Pancreas (tissue), 10 donors: ENCODE results near the gene EZH1. TPM values are rescaled to one million over a fixed set of nuclear protein-coding genes. Genes with fewer than 3 reads are reported as not detected.

Source experiments
- ATAC-seq, 4 donors: fragments of 200-7000 bp; cut with Tn5 transposase; one replicate each; pipeline versions ENCODE4 v1.8.0 to v1.9.1; 2020; ENCODE audit warnings: mild to moderate bottlenecking in 4 of 4, moderate library complexity in 4 of 4
- DNase-seq, 6 donors: peaks; one replicate each; pipeline ENCODE4 v3.0.0-alpha.2; 2020
- FAIRE-seq: peaks from 2 replicates; lab custom pipeline; 2012; peaks lifted over from hg19 to GRCh38; lab: Jason Lieb, UNC
- H3K27ac ChIP-seq, 4 donors: fragments of 200-600 bp; sonication (generic); 1 replicate in 3 of 4; 2 replicates in 1 of 4; pipeline versions ENCODE4 v1.5.0 to v1.8.0; 2020
- H3K27me3 ChIP-seq, 4 donors: fragments of 200-600 bp; one replicate each; pipeline ENCODE4 v1.8.0; 2021
- H3K36me3 ChIP-seq, 3 donors: fragments of 200-600 bp; sonication (generic) in 1 of 3; one replicate each; pipeline versions ENCODE4 v1.5.0 to v1.8.0; 2020 to 2021
- H3K4me1 ChIP-seq, 3 donors: fragments of 200-600 bp; one replicate each; pipeline ENCODE4 v1.8.0; 2021
- H3K4me3 ChIP-seq, 4 donors: fragments of 200-600 bp; sonication (generic) in 2 of 4; one replicate each; pipeline versions ENCODE4 v1.5.0 to v1.8.0; 2020 to 2021
- H3K9me3 ChIP-seq, 4 donors: fragments of 200-600 bp; one replicate each; pipeline ENCODE4 v1.8.0; 2021
- WGBS, 2 donors: extraction: QIAGEN DNeasy Blood & Tissue Kit; methylation state at CpG; one replicate each; pipeline ENCODE4 v1.1.7; 2013; 5-methylcytosine and 5-hydroxymethylcytosine counted together
- intact Hi-C, 3 donors: fragments of 100-400 bp; cut with DNase I; formaldehyde crosslinking; loops; one replicate each; pipeline versions ENCODE4 v1.11.1 to v1.14.2; 2022
- polyA plus RNA-seq, 2 donors: library from polyadenylated mRNA; stranded (reverse); fragments of 200-250 nt; gene quantifications; one replicate each; pipeline ENCODE4 v1.2.3, GENCODE V29; 2013
- total RNA-seq, 6 donors: library from RNA; stranded (reverse); fragmentation: NEBNext Ultra II Directional in 4 of 6; extraction: Animal tissue kit (Norgen Biotek cat#: 25700) in 4 of 6; gene quantifications; one replicate each; pipeline versions ENCODE4 v1.2.1 to v1.2.4, GENCODE V29; 2021 to 2023
- TF ChIP-seq, protein P1 (sequence below), 4 donors: fragments of 200-600 bp; sonication (generic) in 3 of 4; IDR thresholded peaks; one replicate each; pipeline versions ENCODE4 v1.5.0 to v1.8.0; 2021; ENCODE audit warnings: antibody characterized with exemption in 4 of 4
- donor health status: healthy with polysubstance abuse.
- donor health status: DM: no; HTN: no; CAD: no; lungs with moderate emphysema.
- donor health status: DM: no; HTN: no; CAD: no.
- donor health status: control.
- donor health status: control.
- donor health status: Bipolar disorder and iron deficiency.
- donor health status: DM: yes; HTN: yes; CAD: no.
- donor health status: DM: no; HTN: no; CAD: no.
- donor health status: DM: no; HTN: no; CAD: no.
- donor health status: DM: yes; HTN: yes; CAD: no.

Gene EZH1
- total and polyA plus RNA-seq, 8 donors, result 8.8 to 25.4 (median 15.5) TPM

DNA sequence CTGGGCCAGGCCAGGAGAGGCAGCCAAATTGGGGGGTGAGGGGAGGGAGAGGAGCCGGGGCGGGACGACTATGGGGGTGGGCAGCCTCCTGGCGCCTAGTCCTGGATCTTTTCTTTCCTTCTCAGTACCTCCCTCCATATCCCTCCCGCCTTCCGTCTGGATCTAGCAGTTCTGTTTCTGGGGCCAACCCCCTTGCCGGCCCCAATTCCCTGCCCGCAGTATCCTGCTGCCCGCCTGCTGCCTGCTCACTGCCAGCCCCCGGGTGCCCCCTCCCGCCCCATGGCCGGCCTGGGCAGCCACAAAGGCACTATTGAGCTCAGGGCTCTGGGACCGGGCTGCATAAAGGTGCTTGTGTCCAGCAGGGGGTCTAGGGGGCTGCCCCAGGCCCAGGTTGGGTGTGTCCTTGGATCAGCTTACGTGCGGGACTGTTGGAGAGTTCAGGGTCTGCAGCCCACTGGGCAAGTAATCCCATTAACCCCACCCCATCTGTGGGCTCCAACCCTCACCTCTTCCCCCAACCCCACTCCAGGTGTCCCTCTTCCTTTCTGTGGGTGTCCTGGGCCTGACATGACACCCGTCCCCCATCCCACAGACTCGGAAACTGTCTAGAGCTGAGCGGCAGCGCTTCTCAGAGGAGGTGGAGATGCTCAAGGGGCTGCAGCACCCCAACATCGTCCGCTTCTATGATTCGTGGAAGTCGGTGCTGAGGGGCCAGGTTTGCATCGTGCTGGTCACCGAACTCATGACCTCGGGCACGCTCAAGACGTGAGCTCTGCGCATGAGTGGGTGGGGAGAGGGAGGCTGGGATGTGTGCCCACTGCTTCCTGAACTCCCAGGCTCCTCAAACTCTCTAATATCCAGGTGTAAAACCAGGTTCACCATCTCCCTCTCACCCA lies 37.6 kb upstream of the EZH1 start:
- no peak for ATAC-seq
- H3K36me3 ChIP-seq, result peaks cover 0 to 21% (median 7%) of the 10 kb centered on the region in 3 donors
- WGBS, 2 donors, result 42 to 60% methylated on average over 23 to 29 of the region's 29 CpGs
- TF ChIP-seq, protein P1, sequence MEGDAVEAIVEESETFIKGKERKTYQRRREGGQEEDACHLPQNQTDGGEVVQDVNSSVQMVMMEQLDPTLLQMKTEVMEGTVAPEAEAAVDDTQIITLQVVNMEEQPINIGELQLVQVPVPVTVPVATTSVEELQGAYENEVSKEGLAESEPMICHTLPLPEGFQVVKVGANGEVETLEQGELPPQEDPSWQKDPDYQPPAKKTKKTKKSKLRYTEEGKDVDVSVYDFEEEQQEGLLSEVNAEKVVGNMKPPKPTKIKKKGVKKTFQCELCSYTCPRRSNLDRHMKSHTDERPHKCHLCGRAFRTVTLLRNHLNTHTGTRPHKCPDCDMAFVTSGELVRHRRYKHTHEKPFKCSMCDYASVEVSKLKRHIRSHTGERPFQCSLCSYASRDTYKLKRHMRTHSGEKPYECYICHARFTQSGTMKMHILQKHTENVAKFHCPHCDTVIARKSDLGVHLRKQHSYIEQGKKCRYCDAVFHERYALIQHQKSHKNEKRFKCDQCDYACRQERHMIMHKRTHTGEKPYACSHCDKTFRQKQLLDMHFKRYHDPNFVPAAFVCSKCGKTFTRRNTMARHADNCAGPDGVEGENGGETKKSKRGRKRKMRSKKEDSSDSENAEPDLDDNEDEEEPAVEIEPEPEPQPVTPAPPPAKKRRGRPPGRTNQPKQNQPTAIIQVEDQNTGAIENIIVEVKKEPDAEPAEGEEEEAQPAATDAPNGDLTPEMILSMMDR (IDR thresholded peaks at IDR 0.05), result no peak
- no peak overlapping the region for H3K27ac ChIP-seq
- H3K4me3 ChIP-seq, result no peak overlapping the region
- peaks cover 0 to 12% (median 2%) of the 10 kb centered on the region in 4 donors for H3K27me3 ChIP-seq
- no peaks in the 10 kb centered on the region for H3K9me3 ChIP-seq
- FAIRE-seq, result no peak
- intact Hi-C loops, result no loop called here
- H3K4me1 ChIP-seq, result peaks cover 0 to 9% (median 0%) of the 10 kb centered on the region in 3 donors
- no peak for DNase-seq

DNA sequence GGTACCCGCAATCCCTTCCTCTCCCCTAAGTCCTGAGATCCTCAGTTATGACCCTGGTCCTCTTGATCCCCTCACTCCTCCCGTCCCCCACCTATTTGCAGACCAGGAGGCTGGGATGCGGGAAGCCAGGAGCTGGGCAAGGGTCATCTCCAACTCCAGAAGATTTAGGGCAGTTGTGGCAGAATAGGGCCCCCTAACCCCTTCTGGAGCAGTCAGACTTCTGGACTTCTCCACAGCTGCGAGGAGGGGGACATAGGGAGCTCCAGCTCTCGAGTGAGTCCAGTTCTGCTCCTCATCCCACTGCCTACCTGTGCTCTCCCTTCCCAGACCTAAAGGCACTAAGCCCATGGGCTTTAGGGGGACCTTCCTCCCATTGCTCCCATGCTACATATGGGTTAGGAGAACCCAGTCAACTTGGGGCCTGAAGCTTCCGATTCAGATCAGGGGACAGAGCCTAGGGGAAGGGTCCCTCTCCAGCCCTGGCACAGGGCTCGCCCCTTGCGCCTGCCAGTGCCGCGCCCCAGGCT lies 36.9 kb upstream of the EZH1 start:
- no peak for ATAC-seq
- no peak overlapping the region for H3K4me3 ChIP-seq
- H3K27ac ChIP-seq, result no peak overlapping the region
- TF ChIP-seq, protein P1 (IDR thresholded peaks at IDR 0.05), result no peak
- intact Hi-C loops, result no loop called here
- H3K27me3 ChIP-seq, result peaks cover 0 to 12% (median 2%) of the 10 kb centered on the region in 4 donors
- H3K4me1 ChIP-seq, result peaks cover 0 to 9% (median 0%) of the 10 kb centered on the region in 3 donors
- no peaks in the 10 kb centered on the region for H3K9me3 ChIP-seq
- FAIRE-seq, result no peak
- peaks cover 0 to 23% (median 7%) of the 10 kb centered on the region in 3 donors for H3K36me3 ChIP-seq
- DNase-seq, result no peak
- WGBS, 2 donors, result 33 to 47% methylated on average over 10 of the region's 10 CpGs

DNA sequence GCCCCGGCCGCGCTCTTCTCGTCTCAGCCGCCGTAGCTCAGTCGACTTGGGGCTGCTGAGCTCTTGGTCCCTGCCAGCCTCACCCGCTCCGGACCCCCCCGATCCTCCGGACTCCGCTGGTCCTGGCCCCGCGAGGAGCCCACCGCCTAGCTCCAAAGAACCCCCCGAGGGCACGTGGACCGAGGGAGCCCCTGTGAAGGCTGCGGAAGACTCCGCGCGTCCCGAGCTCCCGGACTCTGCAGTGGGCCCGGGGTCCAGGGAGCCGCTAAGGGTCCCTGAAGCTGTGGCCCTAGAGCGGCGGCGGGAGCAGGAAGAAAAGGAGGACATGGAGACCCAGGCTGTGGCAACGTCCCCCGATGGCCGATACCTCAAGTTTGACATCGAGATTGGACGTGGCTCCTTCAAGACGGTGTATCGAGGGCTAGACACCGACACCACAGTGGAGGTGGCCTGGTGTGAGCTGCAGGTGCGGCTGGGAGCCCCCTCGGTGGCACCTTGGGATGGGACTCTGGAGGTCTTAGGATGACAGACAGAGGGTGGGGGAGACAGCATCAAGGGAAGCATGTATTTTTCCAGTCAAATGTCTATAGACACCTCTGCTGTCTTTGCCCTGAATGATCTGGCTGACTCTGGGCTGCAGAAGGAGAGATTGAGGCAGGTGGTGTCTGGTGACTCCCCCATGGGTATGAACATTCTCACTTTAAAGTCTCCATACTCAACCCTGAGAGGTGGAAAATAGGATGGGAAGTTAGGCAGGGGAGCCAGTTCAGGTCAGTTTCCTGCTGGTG lies 36.2 kb upstream of the EZH1 start:
- ATAC-seq (peak in 2 of 4 donors; percentile 2 to 29), DNase-seq (peak in 1 of 6 donors; percentile 72), FAIRE-seq (no peak)
- intact Hi-C loops, result no loop called here
- TF ChIP-seq, protein P1 (IDR thresholded peaks at IDR 0.05), result no peak
- Histone ChIP-seq H3K36me3 (peaks cover 0 to 29% (median 13%) of the 10 kb centered on the region in 3 donors), H3K4me3 (peak overlapping the region in 2 of 4 donors; percentile 14 to 39), H3K27ac (no peak overlapping the region), H3K9me3 (no peaks in the 10 kb centered on the region), H3K4me1 (peaks cover 0 to 9% (median 0%) of the 10 kb centered on the region in 3 donors), H3K27me3 (peaks cover 0 to 8% (median 2%) of the 10 kb centered on the region in 4 donors)
- WGBS, 2 donors, result 10 to 11% methylated on average over 35 to 39 of the region's 39 CpGs

DNA sequence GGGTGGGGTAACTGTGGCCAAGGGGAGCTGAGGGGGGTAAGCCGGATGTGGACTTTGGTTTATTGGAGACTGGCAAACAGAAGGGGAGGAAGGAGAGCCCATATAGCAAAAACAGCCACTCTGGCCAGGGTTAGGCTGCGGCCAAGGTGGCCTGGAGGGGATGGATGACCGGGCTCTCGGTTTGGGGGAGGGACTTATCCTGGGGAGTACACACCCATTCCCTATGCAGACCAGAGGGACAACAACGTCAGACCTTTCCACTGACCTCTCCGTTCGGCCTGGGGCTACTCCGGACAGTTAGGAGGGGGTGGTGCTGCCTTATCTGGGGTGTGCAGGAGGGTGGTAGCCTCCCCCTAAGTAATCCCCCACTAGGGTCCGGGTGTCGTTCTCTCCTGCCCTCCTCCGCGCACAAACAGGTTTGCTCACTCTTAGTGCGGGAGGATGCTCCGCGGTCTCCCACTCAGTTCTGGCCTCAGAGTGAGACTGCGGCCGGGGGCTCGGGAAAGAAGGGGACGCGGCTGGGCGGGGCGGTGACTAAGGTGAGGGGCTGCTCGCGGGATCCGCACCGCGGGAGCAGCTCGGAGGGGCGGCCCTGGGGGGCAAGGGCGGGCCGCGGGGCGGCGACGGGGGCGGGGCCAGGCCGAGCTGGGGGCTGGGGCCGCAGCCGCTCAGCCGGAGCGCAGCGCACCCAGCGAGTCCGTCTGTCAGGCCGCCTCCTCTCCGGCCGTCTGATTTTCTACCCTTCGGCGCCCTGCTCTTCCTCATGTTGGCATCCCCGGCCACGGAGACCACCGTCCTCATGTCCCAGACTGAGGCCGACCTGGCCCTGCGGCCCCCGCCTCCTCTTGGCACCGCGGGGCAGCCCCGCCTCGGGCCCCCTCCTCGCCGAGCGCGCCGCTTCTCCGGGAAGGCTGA lies 35.4 kb upstream of the EZH1 start, which contains the start of gene WNK4:
TSS of gene WNK4 (plus strand) at position 675 of the 915 bp plus-strand sequence. CDS start at position 764, 89 bp downstream.
- H3K4me1 ChIP-seq, result peaks cover 0 to 9% (median 0%) of the 10 kb centered on the region in 3 donors
- ATAC-seq (peak; percentile 29 to 70 (median 61)), DNase-seq (peak in 1 of 6 donors; percentile 75), FAIRE-seq (no peak)
- peak within 1 kb of the TSS in 2 of 4 donors; percentile 14 to 39 for H3K4me3 ChIP-seq
- intact Hi-C loops, result no loop called here
- H3K9me3 ChIP-seq, result no peaks in the 10 kb centered on the region
- peaks cover 0 to 6% (median 1%) of the 10 kb centered on the region in 4 donors for H3K27me3 ChIP-seq
- TF ChIP-seq, protein P1 (IDR thresholded peaks at IDR 0.05), result no peak
- 7% methylated on average over 58 to 65 of the region's 65 CpGs for WGBS, 2 donors
- H3K36me3 ChIP-seq, result peaks cover 0 to 29% (median 13%) of the 10 kb centered on the region in 3 donors
- no peak within 1 kb of the TSS for H3K27ac ChIP-seq
